Measurements from ENCODE around the gene ACSL4.
A peak's percentile ranks its signal among the peaks of the same experiment; 100 is the strongest.

ACSL4 gene

GRCh38 chrX:109774706-109775105 lies 41.6 kb upstream of the ACSL4 start:
- TF ChIP-seq CTCF (IDR thresholded peaks at IDR 0.05; ENCODE audit: insufficient read depth, low read length, poor library complexity, severe bottlenecking) = no peak
- Histone ChIP-seq H3K36me3 (ENCODE audit: control insufficient read depth, insufficient read depth, low read length) (no peaks in the 10 kb centered on the region), H3K4me3 (replicated peaks; ENCODE audit: low read depth, low read length) (no peak overlapping the region), H3K27me3 (replicated peaks; ENCODE audit: control insufficient read depth, insufficient read depth, low read length) (no peaks in the 10 kb centered on the region)
- peak; percentile 64 for DNase-seq (ENCODE audit: extremely low read depth, insufficient read length)

- Histone ChIP-seq H3K27me3 (replicated peaks; ENCODE audit: control insufficient read depth, insufficient read depth, low read length) (no peaks in the 10 kb centered on the region), H3K36me3 (ENCODE audit: control insufficient read depth, insufficient read depth, low read length) (no peaks in the 10 kb centered on the region), H3K4me3 (replicated peaks; ENCODE audit: low read depth, low read length) (no peak overlapping the region)
- DNase-seq (ENCODE audit: extremely low read depth, insufficient read length) = no peak
- no peak for TF ChIP-seq CTCF (IDR thresholded peaks at IDR 0.05; ENCODE audit: insufficient read depth, low read length, poor library complexity, severe bottlenecking)
Measured at GRCh38 chrX:109774136-109774535, 41.1 kb upstream of the ACSL4 start.

- Histone ChIP-seq H3K36me3 (ENCODE audit: control insufficient read depth, insufficient read depth, low read length) (no peaks in the 10 kb centered on the region), H3K4me3 (replicated peaks; ENCODE audit: low read depth, low read length) (no peak overlapping the region), H3K27me3 (replicated peaks; ENCODE audit: control insufficient read depth, insufficient read depth, low read length) (no peaks in the 10 kb centered on the region)
- peak; percentile 29 for DNase-seq (ENCODE audit: extremely low read depth, insufficient read length)
- no peak for TF ChIP-seq CTCF (IDR thresholded peaks at IDR 0.05; ENCODE audit: insufficient read depth, low read length, poor library complexity, severe bottlenecking)
Measured at GRCh38 chrX:109773374-109773773, 40.3 kb upstream of the ACSL4 start.

- H3K36me3 ChIP-seq (ENCODE audit: control insufficient read depth, insufficient read depth, low read length) = no peaks in the 10 kb centered on the region
- H3K27me3 ChIP-seq (replicated peaks; ENCODE audit: control insufficient read depth, insufficient read depth, low read length) = no peaks in the 10 kb centered on the region
- H3K4me3 ChIP-seq (replicated peaks; ENCODE audit: low read depth, low read length) = no peak overlapping the region
- TF ChIP-seq CTCF (IDR thresholded peaks at IDR 0.05; ENCODE audit: insufficient read depth, low read length, poor library complexity, severe bottlenecking) = no peak
- DNase-seq (ENCODE audit: extremely low read depth, insufficient read length) = no peak
Measured at GRCh38 chrX:109770780-109771179, 37.7 kb upstream of the ACSL4 start.

GRCh38 chrX:109760922-109761250 lies 27.8 kb upstream of the ACSL4 start:
- H3K4me3 ChIP-seq (replicated peaks; ENCODE audit: low read depth, low read length) = no peak overlapping the region
- no peaks in the 10 kb centered on the region for H3K36me3 ChIP-seq (ENCODE audit: control insufficient read depth, insufficient read depth, low read length)
- TF ChIP-seq CTCF (IDR thresholded peaks at IDR 0.05; ENCODE audit: insufficient read depth, low read length, poor library complexity, severe bottlenecking) = no peak
- DNase-seq (ENCODE audit: extremely low read depth, insufficient read length) = no peak
- H3K27me3 ChIP-seq (replicated peaks; ENCODE audit: control insufficient read depth, insufficient read depth, low read length) = no peaks in the 10 kb centered on the region

- no peak for DNase-seq (ENCODE audit: extremely low read depth, insufficient read length)
- H3K36me3 ChIP-seq (ENCODE audit: control insufficient read depth, insufficient read depth, low read length) = no peaks in the 10 kb centered on the region
- no peak overlapping the region for H3K4me3 ChIP-seq (replicated peaks; ENCODE audit: low read depth, low read length)
- TF ChIP-seq CTCF (IDR thresholded peaks at IDR 0.05; ENCODE audit: insufficient read depth, low read length, poor library complexity, severe bottlenecking) = no peak
- H3K27me3 ChIP-seq (replicated peaks; ENCODE audit: control insufficient read depth, insufficient read depth, low read length) = no peaks in the 10 kb centered on the region
Measured at GRCh38 chrX:109760209-109760921, 27.3 kb upstream of the ACSL4 start.

Data from GM06990 (cell line).